Measurements from ENCODE around the gene MGRN1.

MGRN1 gene

GRCh38 chr16:4661661-4662060 lies 37.0 kb downstream of the MGRN1 start:
- Histone ChIP-seq H3K4me3 (ENCODE audit: low read length) (no peak overlapping the region), H3K4me2 (ENCODE audit: low read depth, low read length) (no peak overlapping the region), H4K20me1 (ENCODE audit: insufficient read depth, low read length) (no peaks in the 10 kb centered on the region), H3K9me3 (replicated peaks; ENCODE audit: insufficient read depth, low read length) (no peaks in the 10 kb centered on the region), H3K4me1 (ENCODE audit: low read length) (peaks cover 16% of the 10 kb centered on the region), H3K9ac (ENCODE audit: low read length) (no peak overlapping the region), H3K27me3 (replicated peaks; ENCODE audit: insufficient read depth, low read length) (no peaks in the 10 kb centered on the region), H2AFZ (ENCODE audit: low read length) (no peak overlapping the region), H3K27ac (ENCODE audit: low read length) (no peak overlapping the region), H3K79me2 (ENCODE audit: low read length) (peaks cover 6% of the 10 kb centered on the region; the same call in 1 of the 2 replicates), H3F3A (ENCODE audit: insufficient read depth, low read length) (peaks cover 16% of the 10 kb centered on the region; the same call in 1 of the 2 replicates), H3K9me2 (replicated peaks; ENCODE audit: insufficient read depth, low read length) (no peaks in the 10 kb centered on the region), H3K36me3 (replicated peaks; ENCODE audit: insufficient read depth, low read length) (no peaks in the 10 kb centered on the region)
- DNase-seq: no peak
- no peak for TF ChIP-seq EZH2 (optimal IDR thresholded peaks at IDR 0.05; ENCODE audit: low read depth, low read length)
- no peak for TF ChIP-seq CTCF (IDR thresholded peaks at IDR 0.05; ENCODE audit: low read length)
- no peak for TF ChIP-seq EZH2phosphoT487 (IDR thresholded peaks at IDR 0.05; ENCODE audit: low read length)

- no peak overlapping the region for H3K9ac ChIP-seq (ENCODE audit: low read length)
Measured at GRCh38 chr16:4663465-4663776, 38.8 kb downstream of the MGRN1 start.

GRCh38 chr16:4663777-4664465 lies 39.3 kb downstream of the MGRN1 start:
- Histone ChIP-seq H3K4me3 (ENCODE audit: low read length) (no peak overlapping the region), H3K36me3 (replicated peaks; ENCODE audit: insufficient read depth, low read length) (no peaks in the 10 kb centered on the region), H3K9me2 (replicated peaks; ENCODE audit: insufficient read depth, low read length) (no peaks in the 10 kb centered on the region), H3K27ac (ENCODE audit: low read length) (no peak overlapping the region), H3K4me1 (ENCODE audit: low read length) (peaks cover 16% of the 10 kb centered on the region), H3F3A (ENCODE audit: insufficient read depth, low read length) (peaks cover 16% of the 10 kb centered on the region; the same call in 1 of the 2 replicates), H4K20me1 (ENCODE audit: insufficient read depth, low read length) (no peaks in the 10 kb centered on the region), H2AFZ (ENCODE audit: low read length) (no peak overlapping the region), H3K27me3 (replicated peaks; ENCODE audit: insufficient read depth, low read length) (no peaks in the 10 kb centered on the region), H3K79me2 (ENCODE audit: low read length) (peaks cover 6% of the 10 kb centered on the region; the same call in 1 of the 2 replicates), H3K4me2 (ENCODE audit: low read depth, low read length) (no peak overlapping the region), H3K9ac (ENCODE audit: low read length) (no peak overlapping the region), H3K9me3 (replicated peaks; ENCODE audit: insufficient read depth, low read length) (no peaks in the 10 kb centered on the region)
- TF ChIP-seq EZH2phosphoT487 (IDR thresholded peaks at IDR 0.05; ENCODE audit: low read length) (no peak), CTCF (IDR thresholded peaks at IDR 0.05; ENCODE audit: low read length) (no peak), EZH2 (optimal IDR thresholded peaks at IDR 0.05; ENCODE audit: low read depth, low read length) (no peak)
- no peak for DNase-seq

More at GRCh38 chr16:4663465-4663776, 38.8 kb downstream of the MGRN1 start:
- Histone ChIP-seq H2AFZ (ENCODE audit: low read length) (no peak overlapping the region), H3K4me1 (ENCODE audit: low read length) (peaks cover 16% of the 10 kb centered on the region), H3K36me3 (replicated peaks; ENCODE audit: insufficient read depth, low read length) (no peaks in the 10 kb centered on the region), H3K9me2 (replicated peaks; ENCODE audit: insufficient read depth, low read length) (no peaks in the 10 kb centered on the region), H3F3A (ENCODE audit: insufficient read depth, low read length) (peaks cover 16% of the 10 kb centered on the region; the same call in 1 of the 2 replicates), H3K4me3 (ENCODE audit: low read length) (no peak overlapping the region), H3K9me3 (replicated peaks; ENCODE audit: insufficient read depth, low read length) (no peaks in the 10 kb centered on the region), H3K79me2 (ENCODE audit: low read length) (peaks cover 6% of the 10 kb centered on the region; the same call in 1 of the 2 replicates), H3K27ac (ENCODE audit: low read length) (no peak overlapping the region), H3K4me2 (ENCODE audit: low read depth, low read length) (no peak overlapping the region), H3K27me3 (replicated peaks; ENCODE audit: insufficient read depth, low read length) (no peaks in the 10 kb centered on the region), H4K20me1 (ENCODE audit: insufficient read depth, low read length) (no peaks in the 10 kb centered on the region)
- no peak for TF ChIP-seq EZH2phosphoT487 (IDR thresholded peaks at IDR 0.05; ENCODE audit: low read length)
- TF ChIP-seq CTCF (IDR thresholded peaks at IDR 0.05; ENCODE audit: low read length): no peak
- no peak for TF ChIP-seq EZH2 (optimal IDR thresholded peaks at IDR 0.05; ENCODE audit: low read depth, low read length)
- DNase-seq: no peak

Measured in MM.1S (cell line).